HCT116 (cell line): ENCODE measurements around the gene SMC6. TPM values are rescaled to one million over a fixed set of nuclear protein-coding genes. Genes with fewer than 3 reads are reported as not detected.

Source experiments
- ATAC-seq: fragments of 200-7000 bp; cut with Tn5 transposase; 2 replicates; pipeline ENCODE4 v1.9.1; 2020; ENCODE audit warnings: mild to moderate bottlenecking, moderate library complexity
- BruUV-seq: library from RNA; stranded (reverse); fragments of 400-500 nt; replicated peaks from 2 replicates; lab custom pipeline; 2021; lab: Mats Ljungman, UMichigan
- CTCF ChIA-PET: fragments of 300-600 bp; sonication (Branson Sonifier 250); formaldehyde crosslinking; loops from one replicate; lab custom pipeline; 2021; ENCODE audit warnings: antibody characterized with exemption; lab: Charles Lee
- POLR2A ChIA-PET: fragments of 300-600, 350-600 bp; sonication (Branson Sonifier 250); formaldehyde crosslinking; loops from one replicate; lab custom pipeline; 2021; ENCODE audit warnings: antibody characterized with exemption; lab: Charles Lee
- RAD21 ChIA-PET, 2 experiments: fragments of 300-600 bp; sonication (Branson Sonifier 250); formaldehyde crosslinking; loops; one replicate each; lab custom pipeline; 2023; ENCODE audit warnings: low total read pairs in 2 of 2; ENCODE audit not compliant: uncharacterized antibody in 2 of 2, unreplicated experiment in 2 of 2, low non-redundant PET in 1 of 2; lab: Charles Lee
- DNase-seq: peaks from one replicate; pipeline ENCODE4 v3.0.0-alpha.2; 2010; ENCODE audit warnings: low read depth, low spot score
- H2AFZ ChIP-seq: fragments of 200-600 bp; shearing (Covaris generic), sonication (generic); 2 replicates; pipeline ENCODE4 v1.6.1; 2017; ENCODE audit warnings: low read depth, mixed run types, mixed read lengths, antibody characterized with exemption, low read length; ENCODE audit not compliant: poor library complexity, severe bottlenecking
- H3K27ac ChIP-seq: 2 replicates; pipeline ENCODE4 v1.5.1; 2012; ENCODE audit warnings: low read depth, low read length
- H3K27me3 ChIP-seq: fragments of 200-600 bp; sonication (generic); 2 replicates; pipeline ENCODE4 v1.6.1; 2016; ENCODE audit warnings: mixed run types, low read length, mixed read lengths; ENCODE audit not compliant: insufficient read depth
- H3K36me3 ChIP-seq, 2 experiments: fragments of 200-500 bp in 1 of 2; fragments of 200-600 bp in 1 of 2; sonication (Bioruptor generic) in 1 of 2; sonication (generic) in 1 of 2; 2 replicates each; pipeline versions ENCODE4 v1.5.1 to v1.6.1; 2014 to 2016; ENCODE audit warnings: low read length in 2 of 2, inconsistent platforms in 1 of 2, mixed read lengths in 1 of 2, mixed run types in 1 of 2; ENCODE audit not compliant: insufficient read depth in 2 of 2, control insufficient read depth in 1 of 2
- H3K4me1 ChIP-seq, 2 experiments: fragments of 200-600 bp in 1 of 2; sonication (generic) in 1 of 2; 2 replicates each; pipeline versions ENCODE4 v1.5.1 to v1.6.1; 2012 to 2017; ENCODE audit warnings: low read length in 2 of 2, inconsistent platforms in 1 of 2, mild to moderate bottlenecking in 1 of 2, mixed read lengths in 1 of 2, mixed run types in 1 of 2, moderate library complexity in 1 of 2; ENCODE audit not compliant: insufficient read depth in 2 of 2, control insufficient read depth in 1 of 2
- H3K4me2 ChIP-seq: fragments of 200-600 bp; sonication (generic); 2 replicates; pipeline ENCODE4 v1.6.1; 2017; ENCODE audit warnings: mixed run types, low read length, mixed read lengths
- H3K4me3 ChIP-seq, 2 experiments: fragments of 200-600 bp in 1 of 2; sonication (generic) in 1 of 2; replicated peaks in 1 of 2; 2 replicates each; pipeline ENCODE4 v1.5.1; 2011 to 2016; ENCODE audit warnings: low read length in 2 of 2, control low read depth in 1 of 2, low read depth in 1 of 2, mild to moderate bottlenecking in 1 of 2, mixed read lengths in 1 of 2, mixed run types in 1 of 2
- H3K79me2 ChIP-seq: fragments of 200-600 bp; sonication (generic); 2 replicates; pipeline ENCODE4 v1.6.1; 2017; ENCODE audit warnings: mild to moderate bottlenecking, mixed run types, low read length, moderate library complexity, mixed read lengths; ENCODE audit not compliant: insufficient read depth
- H3K9ac ChIP-seq: fragments of 200-600 bp; sonication (generic); 2 replicates; pipeline ENCODE4 v1.6.1; 2016; ENCODE audit warnings: low read length, mixed read lengths
- H3K9me2 ChIP-seq: fragments of 200-600 bp; sonication (generic), shearing (Covaris generic); 2 replicates; pipeline ENCODE4 v1.6.1; 2017; ENCODE audit warnings: mixed run types, mild to moderate bottlenecking, moderate library complexity; ENCODE audit not compliant: insufficient read depth
- H3K9me3 ChIP-seq, 2 experiments: fragments of 200-500 bp in 1 of 2; fragments of 200-600 bp in 1 of 2; sonication (Bioruptor generic) in 1 of 2; sonication (generic) in 1 of 2; 2 replicates each; pipeline ENCODE4 v1.6.1; 2014 to 2017; ENCODE audit warnings: low read length in 2 of 2, mixed read lengths in 2 of 2, inconsistent platforms in 1 of 2, low read depth in 1 of 2, mild to moderate bottlenecking in 1 of 2, mixed run types in 1 of 2, moderate library complexity in 1 of 2; ENCODE audit not compliant: control insufficient read depth in 1 of 2, insufficient read depth in 1 of 2
- H4K20me1 ChIP-seq: fragments of 200-600 bp; sonication (generic), shearing (Covaris generic); 2 replicates; pipeline ENCODE4 v1.6.1; 2017; ENCODE audit warnings: mixed run types, mild to moderate bottlenecking, moderate library complexity; ENCODE audit not compliant: insufficient read depth
- intact Hi-C: fragments of 100-400 bp; cut with micrococcal nuclease; formaldehyde crosslinking; loops from 2 replicates; pipeline ENCODE4 v1.10.0; 2022
- total RNA-seq: library from RNA; stranded (reverse); gene quantifications from one replicate; pipeline ENCODE4 v1.2.1, GENCODE V29; 2021; ENCODE audit not compliant: unreplicated experiment
- TF ChIP-seq, protein P1 (sequence below): IDR thresholded peaks from 2 replicates; pipeline ENCODE4 v1.6.1; 2012

The SMC6 gene
- total RNA-seq, 1 experiment from 2014 or later = 26.4 TPM

DNA sequence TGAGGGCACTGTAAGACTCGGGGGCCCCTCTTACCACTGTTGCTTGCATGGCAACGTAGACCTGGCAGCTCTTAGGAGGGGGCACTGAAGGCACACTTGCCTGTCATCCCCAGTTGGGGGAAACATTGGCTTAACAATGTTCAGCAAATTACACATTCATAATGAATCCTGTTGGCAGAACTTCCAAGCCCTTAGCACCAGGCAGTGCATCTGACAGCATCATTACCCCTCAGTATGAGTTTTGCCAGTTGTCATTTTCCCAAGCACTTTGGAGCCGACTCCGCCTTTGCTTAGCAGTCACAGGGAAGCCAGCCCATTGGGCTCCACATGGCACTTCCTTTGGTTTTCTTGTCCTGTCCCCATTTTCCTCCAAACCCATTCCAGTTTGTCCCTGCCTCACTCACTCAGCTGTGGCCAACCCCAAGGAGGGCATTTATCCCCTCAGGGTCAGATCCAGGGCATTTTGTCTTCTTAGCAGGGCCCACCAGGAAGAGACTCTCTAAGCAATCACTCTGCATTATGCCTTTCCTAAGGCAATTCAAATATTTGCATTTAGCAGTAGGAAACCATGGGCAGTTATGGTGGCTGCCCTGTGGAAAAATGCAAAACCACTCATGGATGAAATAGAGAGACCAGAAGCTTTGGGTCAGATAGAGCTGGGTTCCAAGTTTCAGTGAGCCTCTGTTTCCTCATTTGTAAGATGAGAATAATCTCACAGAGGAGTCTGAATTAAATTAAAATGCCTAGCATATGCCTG lies 139.3 kb downstream of the SMC6 start:
- CTCF ChIA-PET = no interaction called here
- Histone ChIP-seq H3K4me2 (no peak overlapping the region), H3K4me3 (no peak overlapping the region), H3K9me2 (no peaks in the 10 kb centered on the region), H2AFZ (no peak overlapping the region), H3K9ac (no peak overlapping the region), H3K27me3 (no peaks in the 10 kb centered on the region), H4K20me1 (no peaks in the 10 kb centered on the region), H3K36me3 (no peaks in the 10 kb centered on the region), H3K79me2 (no peaks in the 10 kb centered on the region), H3K27ac (no peak overlapping the region), H3K9me3 (no peaks in the 10 kb centered on the region), H3K4me1 (peaks cover 0 to 35% of the 10 kb centered on the region in 2 experiments; a peak in 2 of 4 replicates)
- TF ChIP-seq, protein P1, sequence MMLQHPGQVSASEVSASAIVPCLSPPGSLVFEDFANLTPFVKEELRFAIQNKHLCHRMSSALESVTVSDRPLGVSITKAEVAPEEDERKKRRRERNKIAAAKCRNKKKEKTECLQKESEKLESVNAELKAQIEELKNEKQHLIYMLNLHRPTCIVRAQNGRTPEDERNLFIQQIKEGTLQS = no peak
- POLR2A ChIA-PET = no interaction called here
- no peak for DNase-seq
- no TSS peak for BruUV-seq
- RAD21 ChIA-PET = no interaction called here
- intact Hi-C loops = no loop called here
- ATAC-seq = no peak

Other genes with a start within 250 kb of the SMC6 start
- gene RAD51AP2, start 235.4 kb downstream of the SMC6 start, total RNA-seq = 0.10 TPM
- 4.6 TPM for gene VSNL1, start 213.1 kb downstream of the SMC6 start, total RNA-seq
- 19.7 TPM for gene GEN1, start 328 bp upstream of the SMC6 start, total RNA-seq
- gene MSGN1, start 62.6 kb upstream of the SMC6 start, total RNA-seq = not detected
- 5.2 TPM for gene KCNS3, start 124.9 kb upstream of the SMC6 start, total RNA-seq